GM12891 (cell line): ENCODE results near the gene PLCH2.

Source experiments
- POLR2A ChIP-seq: IDR thresholded peaks from 2 replicates; pipeline ENCODE4 v1.6.1; 2011; ENCODE audit warnings: low read depth, low read length, control low read depth
- POLR2AphosphoS5 ChIP-seq: IDR thresholded peaks from 2 replicates; pipeline ENCODE4 v1.6.1; 2011; ENCODE audit warnings: low read depth, low read length, control low read depth

- TF ChIP-seq POLR2A (no peak), POLR2AphosphoS5 (no peak)
These were observed 40.9 kb downstream of the PLCH2 start for GRCh38 chr1:2516946-2517345.
